Epithelial cell of prostate (primary cell): Measurements from ENCODE around the gene MRGPRF.

Source experiments
- DNase-seq: peaks from one replicate; pipeline ENCODE4 v3.0.0-alpha.2; 2011; ENCODE audit warnings: low read depth, low spot score
- H3K27ac ChIP-seq: fragments of 450-650 bp; 2 replicates; pipeline ENCODE4 v1.5.1; 2017; ENCODE audit warnings: mild to moderate bottlenecking

MRGPRF gene

DNA sequence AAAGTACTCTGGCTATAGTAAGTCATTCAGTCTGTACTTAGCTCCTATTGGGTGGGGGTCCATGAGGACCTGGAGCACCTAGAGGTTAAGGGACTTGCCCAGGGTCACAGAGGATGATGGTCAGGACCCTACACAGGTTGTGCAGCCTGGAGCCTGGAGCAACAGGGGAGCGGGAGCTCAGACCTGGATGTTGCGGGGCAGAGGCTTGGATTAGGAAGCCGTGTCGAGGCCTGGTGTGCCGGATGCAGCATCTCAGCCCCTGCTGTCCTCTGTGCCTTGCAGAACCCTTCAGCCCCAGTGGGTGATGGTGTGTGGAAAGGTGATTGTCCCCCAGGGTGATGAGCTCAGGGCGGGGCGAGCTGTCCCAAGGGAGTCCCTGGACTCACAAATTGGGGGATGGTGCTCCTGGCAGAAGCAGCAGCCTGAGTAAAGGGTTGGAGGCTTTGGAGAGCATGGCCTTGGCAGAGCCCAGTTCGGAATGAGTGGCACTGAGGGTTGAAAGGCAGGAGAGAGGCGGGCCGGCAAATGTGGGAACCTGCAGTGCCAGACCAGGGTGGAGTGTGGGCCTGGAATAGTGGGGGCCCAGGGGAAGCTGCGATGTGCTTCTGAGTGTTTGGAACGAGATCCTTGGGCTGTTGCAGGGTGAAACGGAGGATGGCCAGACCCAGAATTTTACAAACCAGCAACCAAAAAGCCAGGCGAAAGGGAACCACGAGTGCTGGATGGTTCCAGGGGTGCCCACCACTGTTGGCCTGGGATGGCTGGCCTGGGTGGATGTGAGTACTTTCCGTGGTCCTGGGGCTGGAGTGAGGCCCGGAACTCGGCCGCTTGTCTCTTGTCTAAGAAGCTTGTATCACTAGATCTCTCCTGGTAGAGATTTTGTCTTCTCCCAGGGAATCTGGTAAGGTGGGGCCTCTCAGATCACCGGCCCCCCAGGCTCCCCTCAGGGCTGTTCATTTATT, 38.6 kb upstream of the MRGPRF start:
- no peak overlapping the region for H3K27ac ChIP-seq
- DNase-seq = no peak

DNA sequence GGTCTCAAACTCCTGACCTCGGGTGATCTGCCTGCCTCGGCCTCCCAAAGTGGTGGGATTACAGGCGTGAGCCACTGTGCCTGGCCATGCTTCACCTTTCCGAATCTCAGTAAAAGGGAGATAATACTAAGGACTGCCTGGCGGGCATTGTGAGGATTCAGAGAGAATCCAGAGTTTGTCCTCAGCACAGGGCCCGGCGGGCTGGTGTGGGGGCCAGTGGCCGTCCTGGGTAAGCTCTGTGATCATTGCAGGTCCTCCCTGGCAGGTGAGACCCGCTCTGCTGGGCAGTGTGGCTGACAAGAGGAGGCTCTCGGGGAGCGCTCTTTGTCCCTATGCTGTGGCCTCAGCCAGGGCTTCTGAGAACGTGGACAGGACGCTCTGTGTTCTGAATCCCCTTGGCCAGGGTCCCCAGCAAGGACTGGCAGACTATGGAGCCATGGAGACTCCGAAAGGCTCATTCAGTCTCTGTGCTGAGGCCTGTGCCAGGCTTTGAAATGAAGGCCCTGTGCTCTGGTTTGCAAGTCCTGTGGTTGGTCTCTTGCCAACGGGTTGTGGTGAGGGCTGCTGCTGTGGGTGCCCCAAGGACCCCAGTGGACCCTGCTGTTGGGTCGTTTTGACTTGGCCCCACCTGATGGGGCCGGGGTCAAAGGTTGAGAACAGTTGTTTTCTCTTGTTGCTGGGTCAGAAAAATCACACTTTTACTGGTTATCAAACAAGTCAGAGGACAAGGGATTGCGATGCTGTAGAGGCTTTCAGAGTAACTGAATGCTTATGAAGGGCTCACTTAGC, 37.7 kb upstream of the MRGPRF start:
- no peak overlapping the region for H3K27ac ChIP-seq
- DNase-seq = no peak

DNA sequence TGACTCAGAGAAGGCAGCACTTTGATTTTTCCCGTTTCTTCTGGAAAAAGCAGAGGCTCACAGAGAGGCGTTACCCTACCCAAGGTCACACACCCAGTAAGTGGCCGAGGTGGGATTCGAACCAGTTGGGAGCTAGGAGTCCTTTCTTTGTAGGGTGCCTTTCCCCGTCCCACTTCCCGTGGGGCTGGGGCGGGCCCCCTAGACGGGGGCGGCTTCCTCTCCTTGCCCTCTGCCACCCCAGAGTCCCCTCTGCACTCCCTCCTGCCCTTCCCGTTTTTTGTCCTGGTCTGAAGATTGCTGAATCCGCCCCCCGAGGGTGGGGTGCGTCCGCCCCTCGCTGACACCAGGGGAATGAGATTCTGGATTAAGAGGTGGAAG, 36.4 kb upstream of the MRGPRF start:
- H3K27ac ChIP-seq = peak overlapping the region; percentile 40
- DNase-seq = no peak

DNA sequence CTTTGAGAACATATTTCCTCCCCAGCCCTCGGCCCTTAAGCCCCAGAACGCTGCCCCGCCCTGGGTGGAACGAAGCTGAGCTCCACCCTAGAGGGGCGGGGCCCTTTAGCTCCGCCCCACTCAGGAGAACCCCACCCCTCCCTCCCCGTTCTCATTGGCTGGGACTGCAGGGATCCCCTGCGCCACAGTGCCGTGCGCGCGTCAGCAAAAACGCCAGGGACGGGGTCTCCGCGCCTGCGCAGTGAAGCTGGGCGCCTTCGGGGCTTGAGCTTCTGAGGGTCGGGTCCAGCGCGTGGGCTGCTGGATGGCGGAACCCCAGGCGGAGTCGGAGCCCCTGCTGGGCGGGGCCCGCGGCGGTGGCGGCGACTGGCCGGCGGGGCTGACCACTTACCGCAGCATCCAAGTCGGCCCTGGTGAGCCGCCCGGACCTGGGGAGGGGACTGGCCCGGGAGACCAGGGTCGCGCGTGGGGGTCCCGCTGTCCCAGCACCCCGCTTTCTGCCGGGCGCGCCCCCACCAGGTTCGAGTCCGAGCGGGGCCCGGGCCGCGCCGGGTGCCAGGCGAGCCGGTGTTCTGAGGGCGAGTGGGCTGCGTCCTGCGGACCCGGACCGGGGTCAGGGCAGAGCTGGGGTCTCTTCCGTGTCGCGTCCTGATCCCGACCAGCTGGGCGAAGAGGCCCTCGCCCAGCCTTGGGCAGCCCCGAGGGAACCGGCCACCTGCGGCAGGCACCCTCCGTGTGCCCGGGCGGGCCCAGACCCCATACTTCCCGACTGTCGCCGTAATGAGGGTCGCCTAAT, 35.8 kb upstream of the MRGPRF start, which contains the start of gene TPCN2:
TPCN2 (plus strand) TSS at position 239 of the 796 bp plus-strand sequence; CDS start at position 305, 66 bp downstream.
- peak within 1 kb of the TSS; percentile 40 for H3K27ac ChIP-seq
- DNase-seq = peak; percentile 69

DNA sequence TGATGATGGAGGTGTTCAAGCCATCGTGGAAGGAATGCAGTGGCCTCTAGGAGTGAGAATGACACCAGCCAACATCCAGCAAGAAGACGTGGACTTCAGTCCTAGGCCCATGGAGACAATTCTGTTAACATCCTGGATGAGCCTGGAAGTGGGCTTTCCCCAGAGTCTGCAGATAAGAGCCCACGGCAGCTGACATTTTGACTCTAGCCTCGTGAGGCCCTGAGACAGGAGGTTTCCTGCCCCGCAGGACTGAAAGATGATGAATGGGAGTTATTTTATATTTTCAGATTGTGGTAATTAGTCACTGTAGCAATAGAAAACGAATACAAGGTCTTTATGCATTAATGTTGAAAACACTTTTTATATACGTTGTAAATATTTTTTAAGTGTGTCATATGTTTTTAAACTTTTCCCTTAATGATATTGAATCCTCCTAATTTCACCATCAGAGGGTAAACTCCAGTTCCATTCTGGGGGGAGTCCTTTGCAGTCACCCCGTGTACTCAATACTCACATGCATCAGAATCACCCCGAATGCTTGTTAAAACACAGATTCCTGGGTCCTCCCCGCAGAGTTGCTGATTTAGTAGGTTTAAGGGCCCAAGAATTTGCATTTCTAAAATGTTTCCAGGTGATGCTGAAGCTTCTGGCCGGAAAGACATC, 35.1 kb upstream of the MRGPRF start:
- DNase-seq = no peak
- no peak overlapping the region for H3K27ac ChIP-seq

DNA sequence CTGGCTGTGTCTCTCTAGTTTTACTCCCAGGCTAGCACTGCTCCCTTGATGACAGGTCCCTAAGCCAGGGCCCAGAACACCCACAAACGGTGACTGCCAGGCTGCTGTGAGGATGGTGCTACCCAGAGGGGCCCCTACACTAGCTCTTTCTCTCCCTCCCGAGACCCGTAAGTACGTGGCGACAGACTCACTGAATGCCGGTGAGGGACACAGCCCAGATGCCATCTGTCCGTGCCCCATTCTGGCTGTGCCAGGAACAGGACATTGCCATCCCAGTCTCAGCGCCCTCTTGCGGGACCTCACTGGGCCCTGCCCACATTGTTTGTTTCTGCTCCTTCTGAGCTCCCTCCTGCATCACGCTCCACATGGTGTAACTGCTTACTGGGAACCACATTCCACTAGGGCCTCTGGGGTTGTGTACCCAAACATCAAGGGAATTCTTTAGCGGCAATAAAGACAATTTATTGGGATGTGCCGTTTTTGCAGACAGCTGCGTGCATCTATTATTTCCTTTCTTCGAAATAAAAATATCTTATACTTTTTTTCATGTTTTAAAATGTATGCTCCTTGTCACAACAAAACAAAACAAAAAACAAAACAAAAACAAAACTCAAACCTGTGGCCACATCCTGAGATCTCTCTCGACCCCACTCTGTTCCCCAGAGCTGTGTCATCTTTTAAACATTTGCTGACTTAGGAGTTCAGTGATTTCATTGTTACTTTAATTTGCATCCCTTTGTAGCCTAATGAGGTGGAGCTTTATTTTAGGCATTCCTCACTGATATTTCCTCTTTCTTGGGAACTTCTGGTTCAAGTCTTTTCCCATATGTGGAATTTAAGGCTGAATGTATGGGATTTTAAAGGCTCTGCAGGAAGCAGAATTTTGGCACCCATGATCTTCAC, 31.3 kb upstream of the MRGPRF start:
- no peak for DNase-seq
- no peak overlapping the region for H3K27ac ChIP-seq

DNA sequence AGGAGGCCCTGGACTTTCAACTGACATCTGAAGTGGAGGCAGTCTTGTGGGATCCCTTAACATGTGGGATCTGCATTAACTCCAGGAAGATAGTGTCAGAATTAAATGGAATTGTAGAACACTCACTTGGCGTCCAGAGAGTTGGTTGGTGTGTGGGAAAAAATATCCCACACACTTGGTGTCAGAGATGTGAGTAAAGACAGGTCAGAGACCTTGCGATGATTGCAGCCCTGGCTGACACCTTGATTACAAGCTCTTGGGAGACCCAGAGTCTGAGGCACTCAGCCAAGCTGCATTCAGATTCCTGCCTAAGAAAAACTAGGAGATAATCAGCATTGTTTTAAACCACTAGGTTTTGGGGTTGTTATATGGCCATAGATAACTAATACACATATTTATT, 28.5 kb upstream of the MRGPRF start:
- no peak overlapping the region for H3K27ac ChIP-seq
- DNase-seq = no peak

DNA sequence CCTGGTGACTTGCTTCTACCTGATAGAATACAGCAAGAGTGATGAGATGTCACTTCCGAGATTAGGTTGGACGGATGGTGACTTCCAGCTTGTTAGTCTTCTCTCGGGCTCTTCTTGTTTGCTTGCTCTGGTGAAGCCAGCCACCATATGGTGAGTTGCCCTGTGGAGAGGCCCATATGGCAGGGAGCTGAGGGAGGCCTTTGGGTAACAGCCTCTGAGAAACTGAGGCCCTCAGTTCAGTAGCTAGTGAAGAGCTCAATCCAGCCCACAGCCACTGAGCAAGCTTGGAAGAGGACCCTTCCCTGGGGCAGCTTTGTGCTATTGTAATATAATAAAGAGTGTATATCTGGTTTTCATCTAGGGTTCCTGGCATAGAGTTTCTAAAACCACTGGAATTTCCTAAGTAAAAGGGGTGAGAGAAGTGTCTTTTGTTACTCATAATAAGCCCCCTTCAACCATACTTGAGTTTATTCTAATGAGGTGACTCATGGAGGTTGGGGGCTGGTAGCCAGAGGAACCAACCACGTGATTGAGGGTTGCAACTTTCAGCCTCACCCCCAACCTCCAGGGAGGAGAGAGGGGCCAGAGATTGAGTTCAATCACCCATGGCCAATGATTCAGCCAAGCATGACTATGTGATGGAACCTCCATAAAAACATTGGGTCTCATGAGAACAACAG, 27.7 kb upstream of the MRGPRF start:
- H3K27ac ChIP-seq = no peak overlapping the region
- no peak for DNase-seq

DNA sequence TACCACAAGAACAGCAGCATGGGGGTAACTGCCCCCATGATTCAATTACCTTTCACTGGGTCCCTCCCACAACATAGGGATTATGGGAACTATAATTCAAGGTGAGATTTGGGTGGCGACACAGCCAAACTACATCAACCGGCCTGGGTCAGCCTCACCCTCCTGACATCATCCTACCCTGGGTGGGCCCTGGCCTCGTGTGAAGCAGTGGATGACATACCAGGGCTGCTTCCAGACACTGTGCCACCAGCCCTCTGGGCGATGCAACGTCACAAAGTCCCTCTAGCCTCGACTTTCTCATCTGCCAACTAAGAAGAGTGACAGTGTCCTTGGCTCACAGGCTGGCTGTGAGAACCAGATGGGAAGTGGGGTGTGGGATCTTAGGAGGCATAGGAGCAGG, 27.0 kb upstream of the MRGPRF start:
- DNase-seq = no peak
- no peak overlapping the region for H3K27ac ChIP-seq

DNA sequence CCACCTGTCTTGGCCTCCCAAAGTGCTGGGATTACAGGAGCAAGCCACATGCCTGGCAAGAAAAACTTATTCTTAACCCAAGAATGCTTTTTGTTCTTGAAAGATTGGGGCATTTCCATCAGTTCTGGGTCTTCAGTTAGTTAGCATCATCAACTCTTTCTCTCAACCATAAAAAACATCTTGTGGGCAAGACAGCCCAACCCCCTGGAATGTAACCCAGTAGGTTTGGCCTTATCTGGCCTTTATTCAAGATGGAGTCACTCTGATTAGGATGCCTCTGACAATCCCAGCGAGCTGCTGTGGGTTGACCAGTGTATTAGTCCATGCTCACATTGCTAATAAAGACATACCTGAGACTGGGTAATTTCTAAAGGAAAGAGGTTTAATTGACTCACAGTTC, 26.5 kb upstream of the MRGPRF start:
- no peak for DNase-seq
- no peak overlapping the region for H3K27ac ChIP-seq

DNA sequence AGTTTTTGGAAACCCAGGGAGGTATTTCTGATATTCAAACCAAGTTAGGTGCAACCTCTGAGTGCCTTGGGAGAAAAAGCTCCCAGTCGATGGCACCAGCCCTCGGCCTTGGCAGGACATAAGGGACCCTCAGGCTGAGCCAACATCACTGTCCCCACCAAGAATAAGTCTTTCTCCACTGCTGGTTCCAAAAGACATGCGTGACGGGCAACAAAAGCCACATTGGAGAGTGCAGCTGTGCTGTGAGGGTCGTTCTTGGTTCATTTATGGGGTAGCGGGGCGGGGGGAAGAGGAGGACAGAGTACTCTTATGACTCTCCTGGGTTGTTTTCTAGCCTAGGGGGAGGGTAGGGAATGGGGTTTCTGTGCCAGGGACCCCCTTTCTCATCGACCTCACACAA, 24.5 kb upstream of the MRGPRF start:
- no peak overlapping the region for H3K27ac ChIP-seq
- no peak for DNase-seq

DNA sequence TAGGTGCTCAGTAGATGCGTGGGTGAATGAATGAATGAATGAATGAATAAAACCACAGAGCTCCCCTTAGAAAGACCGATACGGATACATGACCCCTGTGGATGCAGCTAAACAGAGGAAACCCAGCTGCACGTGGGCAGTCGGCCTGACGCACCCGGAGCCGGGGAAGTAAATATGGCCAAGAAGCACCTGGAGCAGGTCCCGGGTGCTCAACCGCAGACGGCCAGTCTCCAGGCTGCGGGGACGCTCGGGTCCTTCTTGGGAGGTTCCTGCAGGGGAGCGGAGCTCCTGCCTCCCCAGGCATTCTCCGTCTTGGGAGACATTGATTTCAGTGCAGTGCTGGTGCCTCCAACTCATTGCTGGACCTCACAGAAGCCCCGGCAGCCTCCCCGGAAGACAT, 24.0 kb upstream of the MRGPRF start:
- DNase-seq = no peak
- no peak overlapping the region for H3K27ac ChIP-seq

DNA sequence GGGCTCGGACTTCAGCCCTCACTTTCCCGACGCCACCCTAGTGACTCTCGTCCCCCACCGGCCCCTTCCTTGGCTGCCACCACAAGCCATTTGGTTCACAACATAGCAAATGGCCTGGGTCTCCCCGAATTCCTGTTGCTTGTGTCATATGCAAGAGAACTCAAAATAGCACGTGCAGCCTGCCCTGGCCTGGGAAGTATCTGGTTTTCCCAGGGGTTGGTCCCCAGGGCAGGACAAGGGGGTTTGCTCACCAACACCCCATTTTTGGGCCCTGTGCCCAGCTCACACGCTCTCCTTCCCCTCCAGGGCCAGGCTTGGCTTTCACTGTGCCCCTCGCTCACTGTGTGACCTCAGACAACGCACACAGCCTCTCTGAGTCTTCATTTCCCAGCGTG, 22.9 kb upstream of the MRGPRF start:
- H3K27ac ChIP-seq = no peak overlapping the region
- DNase-seq = no peak

DNA sequence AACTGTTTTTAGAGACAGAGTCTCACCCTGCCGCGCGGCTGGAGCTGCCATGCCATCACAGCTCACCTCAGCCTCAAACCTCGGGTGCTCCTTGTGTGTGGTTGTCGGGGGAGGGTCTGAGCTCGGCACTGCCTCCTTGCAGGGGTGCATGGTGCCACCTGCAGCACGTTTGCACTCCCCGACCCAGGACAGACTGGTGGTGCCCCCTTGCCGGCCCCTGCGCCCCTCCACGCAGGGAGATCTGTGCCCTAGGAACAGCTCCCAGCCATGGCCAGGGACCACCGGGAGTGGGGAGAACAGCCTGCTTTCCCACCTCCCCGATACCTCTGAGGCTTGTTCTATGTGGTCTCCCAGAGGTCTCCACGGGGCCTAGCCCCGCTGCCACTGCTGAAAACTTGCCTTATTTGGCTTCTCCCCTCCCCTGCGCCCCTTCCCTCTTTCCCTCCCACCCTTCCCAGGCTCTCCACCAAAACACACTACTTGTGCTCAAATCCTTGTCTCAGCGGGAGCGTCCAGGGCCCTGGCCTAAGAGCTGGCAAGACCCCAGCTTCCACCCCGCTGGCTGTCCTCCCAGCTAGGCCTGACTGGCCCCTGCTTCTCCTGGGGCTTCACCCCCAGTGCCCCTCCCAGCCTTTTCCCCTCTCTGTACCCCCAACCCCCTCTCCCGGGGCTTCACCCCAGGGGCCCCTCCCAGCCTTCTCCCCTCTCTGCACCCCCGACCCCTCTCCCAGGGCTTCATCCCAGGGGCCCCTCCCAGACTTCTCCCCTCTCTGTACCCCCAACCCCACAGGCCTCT, 22.3 kb upstream of the MRGPRF start:
- no peak overlapping the region for H3K27ac ChIP-seq
- DNase-seq = no peak

DNA sequence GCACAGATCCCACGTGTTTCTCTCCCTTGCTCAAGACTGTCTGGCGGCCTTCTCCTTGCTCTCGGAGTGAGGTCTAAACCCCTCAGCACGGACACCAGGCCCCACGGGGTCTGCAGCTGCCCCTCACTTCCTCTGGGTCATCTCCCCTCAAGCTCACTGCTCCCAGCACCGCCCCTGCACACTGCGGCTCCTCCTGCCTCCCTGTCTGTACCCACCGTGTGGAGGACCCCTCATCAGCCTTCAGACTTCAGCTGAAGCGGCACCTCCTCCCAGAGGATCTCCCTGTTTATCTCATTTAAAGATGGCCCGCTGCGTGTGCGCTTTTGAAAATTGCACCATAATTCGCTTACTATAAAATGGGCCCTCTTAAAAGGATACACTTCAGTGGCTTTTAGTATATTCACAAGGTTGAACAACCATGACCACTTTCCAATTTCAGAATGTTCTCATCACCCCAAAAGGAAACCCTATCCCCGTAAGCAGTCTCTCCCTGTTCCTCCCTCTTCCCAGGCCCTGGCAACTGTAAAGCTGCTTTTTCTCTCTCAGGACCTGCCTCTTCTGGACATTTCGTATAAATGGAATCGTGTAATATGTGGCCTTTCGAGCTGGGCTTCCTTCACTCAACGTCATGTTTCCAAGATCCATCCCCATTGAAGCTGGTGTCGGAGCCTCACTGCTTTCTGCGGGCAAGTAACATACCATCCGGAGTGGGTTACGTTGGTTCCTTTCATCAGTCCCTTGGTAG, 21.2 kb upstream of the MRGPRF start:
- no peak overlapping the region for H3K27ac ChIP-seq
- DNase-seq = no peak

DNA sequence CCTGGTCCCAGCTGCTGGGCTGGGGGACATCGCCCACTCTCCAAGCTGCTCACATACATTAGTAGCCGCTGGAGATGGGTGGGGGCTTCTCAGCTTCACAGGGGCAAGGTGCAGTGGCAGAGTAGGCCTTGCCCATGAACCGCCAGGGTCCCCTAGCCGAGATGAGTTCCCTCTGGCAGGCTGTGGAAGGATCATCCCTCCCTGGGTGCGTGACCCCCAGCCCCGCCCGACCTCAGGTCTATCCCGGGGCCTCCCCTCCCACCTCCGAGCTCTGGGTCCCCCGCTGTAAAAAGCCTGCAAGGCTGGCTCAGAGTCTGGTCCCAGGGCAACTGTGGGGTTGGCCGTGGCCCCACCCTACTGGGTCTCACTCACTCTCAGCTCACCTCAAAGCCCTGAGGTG, 20.4 kb upstream of the MRGPRF start:
- no peak overlapping the region for H3K27ac ChIP-seq
- no peak for DNase-seq

DNA sequence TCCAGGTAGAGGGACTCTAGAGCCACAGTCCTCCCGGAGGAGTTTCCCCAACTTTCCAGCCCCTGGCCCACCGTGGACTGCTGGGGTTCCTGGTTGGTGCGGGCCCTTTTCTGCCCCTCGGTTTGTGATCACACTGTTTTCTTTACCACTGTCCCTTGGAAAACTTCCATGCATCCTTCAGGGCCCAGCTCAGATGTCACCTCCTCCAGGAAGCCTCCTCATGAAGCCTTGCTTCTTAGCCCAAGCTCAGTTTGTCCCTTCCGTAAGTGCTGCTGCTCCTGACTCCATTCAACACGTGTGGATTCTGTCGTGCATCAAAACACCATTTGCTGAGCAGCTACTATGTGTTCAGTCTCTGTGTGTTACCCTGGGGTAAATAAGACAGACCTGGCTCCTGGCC, 19.8 kb upstream of the MRGPRF start:
- no peak for DNase-seq
- no peak overlapping the region for H3K27ac ChIP-seq
